GM21576 (cell line): Measurements from ENCODE around the gene FAM50B.

Experiments used
- ATAC-seq: cut with Tn5 transposase; IDR thresholded peaks from one replicate; pipeline ENCODE4 v1.9.1; 2021; ENCODE audit warnings: mild to moderate bottlenecking, moderate library complexity; ENCODE audit not compliant: unreplicated experiment

FAM50B gene

GRCh38 chr6:3892603-3893002, 43.4 kb downstream of the FAM50B start:
- ATAC-seq = no peak

GRCh38 chr6:3893487-3893886, 44.3 kb downstream of the FAM50B start:
- no peak for ATAC-seq

- no peak for ATAC-seq
Observed at GRCh38 chr6:3893917-3894316, 44.7 kb downstream of the FAM50B start.

GRCh38 chr6:3894590-3895311, 45.6 kb downstream of the FAM50B start:
- no peak for ATAC-seq

- ATAC-seq = no peak
Observed at GRCh38 chr6:3895312-3895653, 46.1 kb downstream of the FAM50B start.

DNA sequence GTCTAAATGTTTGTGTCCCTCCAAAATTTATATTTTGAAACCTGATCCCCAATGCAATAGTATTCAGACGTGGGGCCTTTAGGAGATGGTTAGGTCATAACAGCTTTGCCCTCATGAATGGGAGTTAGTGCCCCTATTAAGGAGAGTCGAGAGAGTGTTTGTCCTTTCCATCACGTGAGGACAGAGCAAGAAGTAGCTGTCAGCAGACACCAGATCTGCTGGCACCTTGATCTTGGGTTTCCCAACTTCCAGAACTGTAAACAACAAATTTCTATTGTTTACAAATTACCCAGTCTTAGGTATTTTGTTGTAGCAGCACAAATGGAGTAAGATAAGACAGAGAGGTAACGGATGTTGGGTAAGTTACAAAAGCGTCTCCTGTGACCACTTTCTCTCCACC, 46.6 kb downstream of the FAM50B start:
- no peak for ATAC-seq

GRCh38 chr6:3898265-3898994, 49.3 kb downstream of the FAM50B start:
- ATAC-seq = no peak

DNA sequence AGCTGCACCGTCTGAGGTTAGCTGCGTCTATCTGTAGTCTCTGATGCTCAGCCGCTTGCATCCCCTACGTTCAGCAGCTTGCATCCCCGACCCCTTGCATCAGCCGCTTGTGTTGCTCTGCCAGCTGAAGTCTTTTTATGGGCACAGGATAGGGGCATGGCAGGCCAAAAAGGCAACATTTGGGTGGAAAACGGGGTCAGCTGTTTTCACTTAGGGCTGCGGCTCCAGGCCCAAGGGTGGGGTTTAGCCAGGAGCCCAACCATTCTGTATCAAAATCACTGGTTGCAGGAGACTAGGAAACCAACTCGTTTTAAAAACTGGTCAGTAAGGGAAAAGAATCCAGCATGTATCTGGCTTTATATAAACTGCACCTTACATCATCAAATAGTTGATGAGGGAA, 49.9 kb downstream of the FAM50B start:
- ATAC-seq = no peak

DNA sequence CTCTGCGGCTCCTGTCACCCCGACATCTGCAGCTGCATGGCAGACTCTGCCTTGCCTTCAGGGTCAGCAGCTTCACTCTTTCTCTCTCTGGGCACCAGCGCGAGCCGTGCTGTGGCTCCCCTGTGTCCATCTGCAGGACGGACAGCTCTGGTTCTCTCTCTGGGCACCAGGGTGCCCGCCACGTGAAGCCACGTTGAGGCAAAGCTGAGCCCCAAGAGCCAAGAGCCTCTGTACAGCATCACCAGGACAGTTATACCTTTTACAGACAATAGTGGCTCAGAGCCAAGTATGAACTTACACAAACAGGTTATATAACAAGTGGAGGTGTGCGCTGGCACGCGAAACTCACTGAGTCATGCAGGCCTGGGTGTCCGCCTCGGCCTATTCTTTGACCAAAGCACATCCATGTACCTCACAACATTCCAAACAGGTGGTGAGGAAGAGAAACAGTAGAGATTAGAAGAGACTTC, 50.8 kb downstream of the FAM50B start:
- no peak for ATAC-seq
